Measurements from ENCODE around the gene PERP. TPM values are rescaled to one million over a fixed set of nuclear protein-coding genes. Genes with fewer than 3 reads are reported as not detected.

PERP gene
- total and polyA plus RNA-seq, 2 of the 8 experiments (the other 6 are each of a cell fraction or from before 2014, with no cell fraction given): 21.0 to 26.7 TPM

DNA sequence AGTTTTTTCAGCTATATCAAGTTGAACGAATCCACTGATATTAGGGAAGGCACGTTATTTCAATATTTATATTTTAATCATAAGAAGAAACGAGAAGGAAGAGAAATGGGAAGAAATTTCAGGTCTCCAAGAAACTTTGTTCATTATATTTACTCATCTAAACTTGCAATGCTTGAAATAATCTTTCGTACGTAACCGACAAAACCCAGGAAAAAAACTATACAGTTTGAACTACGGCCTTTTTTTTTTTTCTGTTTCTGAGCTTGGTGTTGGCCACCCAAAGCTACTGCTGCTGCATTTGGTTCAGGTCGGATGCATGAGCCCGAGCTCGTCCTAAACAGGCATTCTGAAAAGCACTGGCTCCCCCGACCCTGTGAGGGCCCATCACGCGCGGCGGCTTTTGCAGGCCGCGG is 548 bp downstream of the PERP start:
- Histone ChIP-seq H2BK12ac (ENCODE audit: low read depth, low read length) (no peak overlapping the region), H3K9me3 (ENCODE audit: insufficient read depth in 2 of 2, low read depth in 1 of 2, low read length in 1 of 2) (no peaks in the 10 kb centered on the region), H3K79me1 (ENCODE audit: low read depth, low read length) (no peaks in the 10 kb centered on the region), H3K14ac (ENCODE audit: insufficient read length) (no peak overlapping the region), H4K91ac (replicated peaks; ENCODE audit: insufficient read length, low read length) (peak overlapping the region; percentile 49), H2BK5ac (ENCODE audit: low read depth, low read length) (no peak overlapping the region), H3K4ac (replicated peaks; ENCODE audit: insufficient read length, low read depth, low read length) (no peak overlapping the region), H3K4me2 (ENCODE audit: insufficient read depth in 1 of 2, low read depth in 2 of 2, low read length in 2 of 2) (peak overlapping the region; percentile 92 to 95), H3K36me3 (ENCODE audit: control insufficient read depth in 2 of 4, insufficient read depth in 4 of 4, low read length in 3 of 4) (no peaks in the 10 kb centered on the region), H3K23ac (ENCODE audit: insufficient read length) (no peak overlapping the region), H3K27ac (ENCODE audit: low read depth, low read length) (no peak overlapping the region), H3K23me2 (ENCODE audit: low read depth, low read length) (peaks cover 11% of the 10 kb centered on the region), H2AFZ (ENCODE audit: low read length) (no peak overlapping the region), H4K20me1 (replicated peaks in 1 of 2; ENCODE audit: control insufficient read depth in 1 of 2, insufficient read depth in 2 of 2, low read length in 2 of 2) (no peaks in the 10 kb centered on the region), H2AK5ac (ENCODE audit: low read depth, low read length) (no peak overlapping the region), H3K56ac (replicated peaks; ENCODE audit: insufficient read length, low read depth, low read length) (no peak overlapping the region), H2BK120ac (replicated peaks; ENCODE audit: low read depth, low read length) (peak overlapping the region; percentile 30), H4K8ac (ENCODE audit: extremely low read depth, insufficient read depth, low read length) (peak overlapping the region; percentile 82; the same call in 1 of the 2 replicates), H3K9ac (replicated peaks in 1 of 4; ENCODE audit: extremely low read depth in 1 of 4, low read depth in 3 of 4, low read length in 3 of 4) (peak overlapping the region; percentile 60 to 90 (median 80); a peak in 6 of 7 replicates), H3K4me3 (ENCODE audit: extremely low read depth in 1 of 4, insufficient read depth in 2 of 4, low read depth in 3 of 4, low read length in 4 of 4) (peak overlapping the region; percentile 73 to 86 (median 76)), H3K18ac (ENCODE audit: extremely low read depth, low read length) (peak overlapping the region; percentile 41; the same call in 1 of the 2 replicates), H3K4me1 (replicated peaks in 1 of 4; ENCODE audit: control insufficient read depth in 3 of 4, insufficient read depth in 4 of 4, low read length in 3 of 4) (peaks cover 0 to 6% (median 4%) of the 10 kb centered on the region in 4 experiments; a peak in 3 of 7 replicates), H3K79me2 (ENCODE audit: control insufficient read depth in 1 of 2, insufficient read depth in 2 of 2, low read length in 2 of 2) (peaks cover 0 to 30% of the 10 kb centered on the region in 2 experiments; a peak in 3 of 4 replicates), H2BK15ac (ENCODE audit: low read length) (no peak overlapping the region), H2BK20ac (ENCODE audit: low read length) (no peak overlapping the region), H4K5ac (ENCODE audit: insufficient read length, low read depth, low read length) (peak overlapping the region; percentile 50), H3K27me3 (replicated peaks in 1 of 4; ENCODE audit: control insufficient read depth in 3 of 4, extremely low read depth in 1 of 4, insufficient read depth in 3 of 4, low read length in 3 of 4) (peaks cover 0 to 9% (median 2%) of the 10 kb centered on the region in 4 experiments; a peak in 2 of 7 replicates)
- FAIRE-seq: no peak
- POLR2A ChIA-PET (ENCODE audit: partially characterized antibody): interaction anchor here (0.8 to 2.0 kb wide), 9 partner anchors 9 to 102 kb away, joined by 3 to 8 read pairs (median 3); no protein-coding TSS in a partner anchor
- DNase-seq (ENCODE audit: low read depth in 1 of 2, low spot score in 2 of 2): no peak
- CTCF ChIA-PET (ENCODE audit: partially characterized antibody): interaction anchor here (0.7 to 3.5 kb wide), 9 partner anchors 9 to 176 kb away, joined by 3 to 47 read pairs (median 3); no protein-coding TSS in a partner anchor
- 2% methylated on average over 17 of the region's 17 CpGs; no CpG with 5 or more reads in 1 of the 2 experiments for WGBS, 2 experiments (ENCODE audit: extremely low coverage in 1 of 2, insufficient coverage in 1 of 2, insufficient read length in 1 of 2, insufficient replicate concordance in 2 of 2, low coverage in 1 of 2, low lambda C conversion rate in 2 of 2, missing lambda C conversion rate in 1 of 2)
- TF ChIP-seq RBBP5 (IDR thresholded peaks at IDR 0.05; ENCODE audit: borderline replicate concordance, low read depth, low read length) (no peak), EP300 (IDR thresholded peaks at IDR 0.05; ENCODE audit: borderline replicate concordance in 1 of 2, low read depth in 2 of 2, low read length in 2 of 2) (no peak), CEBPB (IDR thresholded peaks at IDR 0.05; ENCODE audit: low read depth, low read length) (no peak), SRF (IDR thresholded peaks at IDR 0.05; ENCODE audit: low read depth, low read length) (no peak), YY1 (IDR thresholded peaks at IDR 0.05; ENCODE audit: low read depth, low read length) (no peak), SIRT6 (IDR thresholded peaks at IDR 0.05; ENCODE audit: low read length) (no peak), POLR2AphosphoS5 (IDR thresholded peaks at IDR 0.05; ENCODE audit: low read depth, low read length) (no peak), CTBP2 (IDR thresholded peaks at IDR 0.05; ENCODE audit: borderline replicate concordance, insufficient read depth, insufficient read length, low read length) (no peak), EGR1 (IDR thresholded peaks at IDR 0.05; ENCODE audit: borderline replicate concordance, low read depth, low read length) (no peak), SP2 (IDR thresholded peaks at IDR 0.05; ENCODE audit: low read length) (no peak)
- TF ChIP-seq, protein P1, sequence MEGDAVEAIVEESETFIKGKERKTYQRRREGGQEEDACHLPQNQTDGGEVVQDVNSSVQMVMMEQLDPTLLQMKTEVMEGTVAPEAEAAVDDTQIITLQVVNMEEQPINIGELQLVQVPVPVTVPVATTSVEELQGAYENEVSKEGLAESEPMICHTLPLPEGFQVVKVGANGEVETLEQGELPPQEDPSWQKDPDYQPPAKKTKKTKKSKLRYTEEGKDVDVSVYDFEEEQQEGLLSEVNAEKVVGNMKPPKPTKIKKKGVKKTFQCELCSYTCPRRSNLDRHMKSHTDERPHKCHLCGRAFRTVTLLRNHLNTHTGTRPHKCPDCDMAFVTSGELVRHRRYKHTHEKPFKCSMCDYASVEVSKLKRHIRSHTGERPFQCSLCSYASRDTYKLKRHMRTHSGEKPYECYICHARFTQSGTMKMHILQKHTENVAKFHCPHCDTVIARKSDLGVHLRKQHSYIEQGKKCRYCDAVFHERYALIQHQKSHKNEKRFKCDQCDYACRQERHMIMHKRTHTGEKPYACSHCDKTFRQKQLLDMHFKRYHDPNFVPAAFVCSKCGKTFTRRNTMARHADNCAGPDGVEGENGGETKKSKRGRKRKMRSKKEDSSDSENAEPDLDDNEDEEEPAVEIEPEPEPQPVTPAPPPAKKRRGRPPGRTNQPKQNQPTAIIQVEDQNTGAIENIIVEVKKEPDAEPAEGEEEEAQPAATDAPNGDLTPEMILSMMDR (IDR thresholded peaks at IDR 0.05; ENCODE audit: control extremely low read depth in 1 of 3, insufficient read depth in 1 of 3, low read depth in 1 of 3, low read length in 3 of 3): no peak
